WTC11 (cell line): Measurements from ENCODE around the gene GPR152. TPM values are rescaled to one million over a fixed set of nuclear protein-coding genes. Genes with fewer than 3 reads are reported as not detected.
"Not testable (repeated sequence)": the region's sequence is repeated elsewhere in the genome, so short reads cannot be mapped to it uniquely, and the experiment has no call there.

Source experiments
- ATAC-seq: fragments of 200-7000 bp; cut with Tn5 transposase; 2 replicates; pipeline ENCODE4 v1.10.0; 2021; ENCODE audit warnings: mild to moderate bottlenecking, moderate library complexity
- CTCF ChIA-PET: fragments of 300-600 bp; sonication (Branson Sonifier 250); formaldehyde crosslinking; loops from one replicate; lab custom pipeline; 2021; ENCODE audit warnings: antibody characterized with exemption; lab: Charles Lee
- POLR2A ChIA-PET: fragments of 350-600 bp; sonication (Branson Sonifier 250); formaldehyde crosslinking; loops from one replicate; lab custom pipeline; 2021; ENCODE audit warnings: antibody characterized with exemption; lab: Charles Lee
- DNase-seq: peaks from one replicate; pipeline ENCODE4 v3.0.0; 2021; ENCODE audit warnings: low spot score
- H3K27ac Mint-ChIP-seq: 2 replicates; pipeline ENCODE4 v1.8.0; 2021; ENCODE audit warnings: mixed read lengths
- H3K27me3 Mint-ChIP-seq: 2 replicates; pipeline ENCODE4 v1.8.0; 2021; ENCODE audit warnings: low read depth, mild to moderate bottlenecking, moderate library complexity, mixed read lengths
- H3K36me3 Mint-ChIP-seq: 2 replicates; pipeline ENCODE4 v1.8.0; 2021; ENCODE audit warnings: mixed read lengths
- H3K4me1 Mint-ChIP-seq: 2 replicates; pipeline ENCODE4 v1.8.0; 2022; ENCODE audit warnings: mixed read lengths
- H3K4me3 Mint-ChIP-seq: 2 replicates; pipeline ENCODE4 v1.8.0; 2021; ENCODE audit warnings: mild to moderate bottlenecking, moderate library complexity, mixed read lengths
- H3K9me3 Mint-ChIP-seq: 2 replicates; pipeline ENCODE4 v1.8.0; 2021; ENCODE audit warnings: mixed read lengths
- AFF4 ChIP-seq: sonication (generic); formaldehyde crosslinking; IDR thresholded peaks from 2 replicates; pipeline ENCODE4 v1.8.1; 2023; ENCODE audit warnings: mild to moderate bottlenecking, missing genetic modification reagents, borderline replicate concordance
- ELF4 ChIP-seq: sonication (generic); formaldehyde crosslinking; IDR thresholded peaks from 2 replicates; pipeline ENCODE4 v1.8.1; 2022; ENCODE audit warnings: low read depth, mild to moderate bottlenecking, moderate library complexity, missing genetic modification reagents
- ESRRA ChIP-seq: sonication (generic); formaldehyde crosslinking; IDR thresholded peaks from 2 replicates; pipeline ENCODE4 v1.8.1; 2022; ENCODE audit warnings: mild to moderate bottlenecking, missing genetic modification reagents, borderline replicate concordance
- FOXJ3 ChIP-seq: sonication (generic); formaldehyde crosslinking; IDR thresholded peaks from 2 replicates; pipeline ENCODE4 v1.9.0; 2021; ENCODE audit warnings: missing genetic modification reagents, mild to moderate bottlenecking, borderline replicate concordance
- GRHL2 ChIP-seq: fragments of 250-450 bp; sonication (Bioruptor Pico); IDR thresholded peaks from 2 replicates; pipeline ENCODE4 v1.8.0; 2022; ENCODE audit warnings: mild to moderate bottlenecking, moderate library complexity; ENCODE audit not compliant: insufficient replicate concordance, severe bottlenecking
- HMGXB4 ChIP-seq: sonication (generic); formaldehyde crosslinking; IDR thresholded peaks from 2 replicates; pipeline ENCODE4 v1.8.1; 2023; ENCODE audit warnings: mild to moderate bottlenecking, moderate library complexity, missing genetic modification reagents
- MLX ChIP-seq: sonication (generic); formaldehyde crosslinking; IDR thresholded peaks from 2 replicates; pipeline ENCODE4 v1.8.1; 2023; ENCODE audit warnings: mild to moderate bottlenecking, missing genetic modification reagents, moderate library complexity
- NFE2L1 ChIP-seq: sonication (generic); formaldehyde crosslinking; IDR thresholded peaks from 2 replicates; pipeline ENCODE4 v1.8.1; 2023; ENCODE audit warnings: missing genetic modification reagents
- NR1H2 ChIP-seq: sonication (generic); formaldehyde crosslinking; IDR thresholded peaks from 2 replicates; pipeline ENCODE4 v1.9.0; 2021; ENCODE audit warnings: mild to moderate bottlenecking, moderate library complexity, missing genetic modification reagents
- SMAD4 ChIP-seq: sonication (generic); formaldehyde crosslinking; IDR thresholded peaks from 2 replicates; pipeline ENCODE4 v1.8.0; 2022; ENCODE audit warnings: mild to moderate bottlenecking, missing genetic modification reagents
- STAT6 ChIP-seq: sonication (generic); formaldehyde crosslinking; conservative IDR thresholded peaks from 2 replicates; pipeline ENCODE4 v1.8.1; 2023; ENCODE audit warnings: mild to moderate bottlenecking, low read depth, missing genetic modification reagents, moderate library complexity
- TP53 ChIP-seq: sonication (generic); formaldehyde crosslinking; IDR thresholded peaks from 2 replicates; pipeline ENCODE4 v1.8.1; 2023; ENCODE audit warnings: mild to moderate bottlenecking, missing genetic modification reagents
- ZNF121 ChIP-seq: sonication (generic); formaldehyde crosslinking; IDR thresholded peaks from 2 replicates; pipeline ENCODE4 v1.8.0; 2023; ENCODE audit warnings: missing genetic modification reagents
- ZNF138 ChIP-seq: sonication (generic); formaldehyde crosslinking; conservative IDR thresholded peaks from 2 replicates; pipeline ENCODE4 v1.8.1; 2022; ENCODE audit warnings: mild to moderate bottlenecking, moderate library complexity, missing genetic modification reagents
- total RNA-seq: library from RNA; stranded (reverse); gene quantifications from 3 replicates; pipeline ENCODE4 v1.2.3, GENCODE V29; 2021

The GPR152 gene
- total RNA-seq, 1 experiment from 2014 or later, result not detected

GRCh38 chr11:67405196-67405567, 47.3 kb downstream of the GPR152 start:
- Mint-ChIP-seq H3K9me3 (no peaks in the 10 kb centered on the region), H3K4me3 (no peak overlapping the region), H3K4me1 (peaks cover 21% of the 10 kb centered on the region), H3K27me3 (peaks cover 8% of the 10 kb centered on the region; the same call in 1 of the 2 replicates), H3K27ac (no peak overlapping the region), H3K36me3 (no peaks in the 10 kb centered on the region)
- ChIA-PET POLR2A (no interaction called here), CTCF (no interaction called here)
- no peak for ATAC-seq
- DNase-seq, result no peak
- TF ChIP-seq ESRRA (CRISPR knock-in tag), result no peak
- TF ChIP-seq FOXJ3 (CRISPR knock-in tag), result no peak
- TF ChIP-seq STAT6 (CRISPR knock-in tag), result no peak
- no peak for TF ChIP-seq AFF4 (CRISPR knock-in tag)
- TF ChIP-seq SMAD4 (CRISPR knock-in tag), result no peak
- TF ChIP-seq ZNF138, result no peak
- TF ChIP-seq GRHL2 (CRISPR knock-in tag), result no peak
- no peak for TF ChIP-seq ZNF121
- no peak for TF ChIP-seq TP53 (CRISPR knock-in tag)

GRCh38 chr11:67404515-67405195, 47.9 kb downstream of the GPR152 start:
- peaks cover 8% of the 10 kb centered on the region; the same call in 1 of the 2 replicates for H3K27me3 Mint-ChIP-seq
- peaks cover 18% of the 10 kb centered on the region for H3K4me1 Mint-ChIP-seq
- CTCF ChIA-PET, result interaction anchor here (3.9 kb wide), 1 partner anchor 15 kb away, joined by 45 read pairs; no protein-coding TSS in a partner anchor
- H3K9me3 Mint-ChIP-seq, result no peaks in the 10 kb centered on the region
- ATAC-seq (no peak), DNase-seq (no peak)
- no peaks in the 10 kb centered on the region for H3K36me3 Mint-ChIP-seq
- H3K27ac Mint-ChIP-seq, result 0 out of 2 replicates have a peak overlapping the region, but pooled peaks have one; percentile 70
- no peak overlapping the region for H3K4me3 Mint-ChIP-seq
- TF ChIP-seq MLX (CRISPR knock-in tag), result no peak
- no peak for TF ChIP-seq ELF4 (CRISPR knock-in tag)
- TF ChIP-seq HMGXB4 (CRISPR knock-in tag), result no peak
- no peak for TF ChIP-seq NR1H2
- no peak for TF ChIP-seq AFF4 (CRISPR knock-in tag)
- no peak for TF ChIP-seq NFE2L1 (CRISPR knock-in tag)
- TF ChIP-seq, all 79 proteins: peak for 0
- POLR2A ChIA-PET, result interaction anchor here (0.7 kb wide), 1 partner anchor 9 kb away, joined by 3 read pairs; no protein-coding TSS in a partner anchor

- H3K9me3 Mint-ChIP-seq, H3K4me3 Mint-ChIP-seq, DNase-seq, H3K27ac Mint-ChIP-seq, POLR2A ChIA-PET, ATAC-seq, H3K36me3 Mint-ChIP-seq, H3K27me3 Mint-ChIP-seq: not testable (repeated sequence)
- peaks cover 26% of the 10 kb centered on the region for H3K4me1 Mint-ChIP-seq
- CTCF ChIA-PET, result interaction anchor here (0.8 to 3.9 kb wide), 6 partner anchors 11 to 57 kb away, joined by 3 to 45 read pairs (median 16); partner anchors contain the start of genes RAD9A and RPS6KB2
These were observed 49.4 kb downstream of the GPR152 start for GRCh38 chr11:67403085-67403484.
